Ectodermal cell (in vitro differentiated cells): Measurements from ENCODE around the gene PTCD1.
A peak's percentile ranks its signal among the peaks of the same experiment; 100 is the strongest.

ENCODE experiments used
- H3K27ac ChIP-seq: 2 replicates; pipeline ENCODE4 v1.7.0; 2013; ENCODE audit warnings: mild to moderate bottlenecking, low read depth, low read length; ENCODE audit not compliant: insufficient read depth, poor library complexity, severe bottlenecking
- H3K27me3 ChIP-seq: 2 replicates; pipeline ENCODE4 v1.7.0; 2013; ENCODE audit warnings: mild to moderate bottlenecking, low read length; ENCODE audit not compliant: insufficient read depth, control insufficient read depth, poor library complexity, severe bottlenecking
- H3K36me3 ChIP-seq: one replicate; pipeline ENCODE4 v1.7.0; 2013; ENCODE audit warnings: low read length; ENCODE audit not compliant: control insufficient read depth, insufficient read depth
- H3K4me1 ChIP-seq: one replicate; pipeline ENCODE4 v1.7.0; 2013; ENCODE audit warnings: low read length; ENCODE audit not compliant: control insufficient read depth, insufficient read depth
- H3K4me3 ChIP-seq: 2 replicates; pipeline ENCODE4 v1.7.0; 2013; ENCODE audit warnings: low read depth, low read length, control low read depth; ENCODE audit not compliant: insufficient read depth
- H3K9me3 ChIP-seq: 2 replicates; pipeline ENCODE4 v1.7.0; 2013; ENCODE audit warnings: mild to moderate bottlenecking, low read length, moderate library complexity; ENCODE audit not compliant: control insufficient read depth
- WGBS, 2 experiments: methylation state at CpG; one replicate each; pipeline ENCODE4 v1.1.7; 2013; ENCODE audit warnings: missing lambda C conversion rate in 2 of 2; 5-methylcytosine and 5-hydroxymethylcytosine counted together

Gene PTCD1

DNA sequence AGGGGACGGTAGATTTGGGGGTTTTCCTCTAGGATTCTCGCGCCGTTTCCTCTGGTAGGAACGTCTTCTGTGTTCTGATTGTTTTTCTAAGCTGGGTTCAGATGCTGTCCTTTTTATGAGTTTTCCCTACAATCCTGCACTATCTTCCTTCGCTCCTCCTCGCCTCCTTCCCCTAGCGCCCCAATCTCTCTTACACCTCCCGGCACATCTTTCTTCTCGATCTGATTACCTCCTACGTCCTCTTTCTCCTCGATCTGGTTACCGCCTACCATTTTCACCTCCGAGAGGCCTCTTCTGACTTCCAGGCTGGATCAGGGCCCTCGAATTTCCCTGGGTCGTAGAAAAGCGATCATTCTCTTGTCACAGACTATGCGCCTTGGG is 29.4 kb downstream of the PTCD1 start:
- Histone ChIP-seq H3K36me3 (peaks cover 29% of the 10 kb centered on the region), H3K9me3 (no peaks in the 10 kb centered on the region), H3K27me3 (no peaks in the 10 kb centered on the region), H3K27ac (peak overlapping the region; percentile 100), H3K4me3 (peak overlapping the region; percentile 96), H3K4me1 (peaks cover 8% of the 10 kb centered on the region)
- 1% methylated on average over 18 of the region's 18 CpGs for WGBS, 2 experiments

DNA sequence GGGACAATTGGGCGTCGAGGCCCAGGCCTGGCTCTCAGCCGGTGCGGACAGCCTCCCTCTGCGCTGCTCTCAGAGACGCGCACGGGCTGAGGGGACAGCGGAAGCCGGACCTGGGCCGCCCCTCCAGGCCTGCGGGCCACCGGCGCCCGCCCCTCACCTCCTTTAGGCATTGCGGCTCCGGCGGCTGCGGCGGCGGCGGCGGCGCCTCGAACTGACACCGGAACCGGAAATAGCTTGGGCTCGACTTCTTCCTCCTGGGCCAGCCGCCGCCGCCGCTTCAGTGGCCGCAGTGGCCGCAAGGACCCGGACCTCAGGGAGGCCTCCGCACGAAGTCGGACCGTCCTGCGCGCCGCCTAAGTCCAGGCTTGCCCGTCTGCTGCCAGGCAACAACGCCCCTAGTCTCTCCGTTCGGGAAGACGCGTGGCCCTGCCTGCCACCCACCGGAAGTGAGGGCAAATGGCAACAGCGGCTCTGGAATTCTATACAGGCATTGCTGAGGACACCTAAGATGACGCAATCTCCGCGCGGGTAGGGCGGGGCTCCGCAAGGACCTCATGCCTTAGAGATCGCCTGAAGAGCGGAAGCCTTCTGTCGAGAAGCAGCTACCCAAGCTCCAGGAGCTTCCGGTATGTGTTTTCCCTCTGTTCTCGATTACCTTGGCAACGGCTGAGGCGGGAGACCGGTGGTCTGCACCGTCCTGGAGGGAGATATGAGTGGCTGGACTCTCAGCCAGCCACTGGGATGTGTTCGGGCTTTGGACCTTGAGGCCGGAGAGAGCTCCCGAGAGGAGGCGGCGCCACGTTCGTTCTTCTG is 30.0 kb downstream of the PTCD1 start, which contains the start of the genes BUD31 and PDAP1:
Gene BUD31 (plus strand): TSS at position 591 of the 813 bp plus-strand sequence. CDS start 2,124 bp downstream, outside the sequence.
Gene PDAP1 (minus strand): TSS at position 219 of the 813 bp plus-strand sequence. CDS start 49 bp downstream, at position 170.
- WGBS, 2 experiments, result 0% methylated on average over 72 of the region's 72 CpGs
- Histone ChIP-seq H3K36me3 (peaks cover 30% of the 10 kb centered on the region), H3K4me3 (peak within 1 kb of the TSS; percentile 96), H3K9me3 (no peaks in the 10 kb centered on the region), H3K4me1 (peaks cover 8% of the 10 kb centered on the region), H3K27ac (peak within 1 kb of the TSS; percentile 100), H3K27me3 (no peaks in the 10 kb centered on the region)

DNA sequence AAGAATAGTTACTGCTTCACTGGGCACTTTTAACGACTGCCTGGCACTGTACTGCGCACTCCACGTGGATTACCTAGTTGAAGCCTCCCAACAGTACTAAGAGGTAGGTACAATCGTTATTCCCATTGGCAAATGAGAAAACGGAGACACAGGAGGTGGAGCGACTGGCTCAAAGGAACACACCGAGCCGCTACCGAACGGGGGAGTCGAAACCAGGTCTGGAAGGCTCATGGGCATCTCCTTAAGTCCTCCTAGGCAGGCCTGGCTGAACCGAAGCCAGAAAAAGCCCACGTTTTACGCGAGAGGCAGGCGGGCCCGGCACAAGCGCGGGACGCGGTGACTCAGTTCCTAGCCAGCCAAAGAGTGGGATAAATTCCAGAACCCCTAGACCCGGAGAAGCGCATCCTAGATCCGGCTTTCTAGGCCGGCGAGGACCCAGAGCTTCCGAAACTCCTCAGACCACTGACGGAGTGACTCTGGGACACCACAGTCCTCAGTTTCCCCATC is 30.7 kb downstream of the PTCD1 start:
- H3K27me3 ChIP-seq, result no peaks in the 10 kb centered on the region
- H3K9me3 ChIP-seq, result no peaks in the 10 kb centered on the region
- H3K4me1 ChIP-seq, result peaks cover 8% of the 10 kb centered on the region
- 1% methylated on average over 28 of the region's 28 CpGs for WGBS, 2 experiments
- H3K4me3 ChIP-seq, result peak overlapping the region; percentile 96
- H3K27ac ChIP-seq, result peak overlapping the region; percentile 100
- H3K36me3 ChIP-seq, result peaks cover 28% of the 10 kb centered on the region

DNA sequence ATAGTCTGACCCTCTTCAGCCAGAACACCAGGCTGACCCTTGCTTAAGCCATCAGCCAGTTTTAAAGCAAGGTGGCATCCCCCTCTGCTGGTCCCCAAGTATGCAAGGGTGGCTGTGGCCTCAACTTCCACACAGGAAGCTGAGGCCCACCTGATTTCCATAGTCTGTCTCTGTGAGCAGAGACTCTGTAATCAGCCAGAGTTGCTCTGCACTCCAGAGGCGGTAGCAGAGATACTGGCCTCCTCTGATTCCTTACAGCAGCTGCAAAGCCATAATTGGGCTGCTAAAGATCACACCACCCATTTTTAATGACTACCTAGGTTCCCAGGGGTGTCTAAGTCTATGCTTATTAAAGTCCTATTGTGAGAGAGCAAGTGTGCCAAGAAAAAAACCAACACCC is 32.0 kb downstream of the PTCD1 start:
- no peak overlapping the region for H3K4me3 ChIP-seq
- H3K36me3 ChIP-seq, result peaks cover 28% of the 10 kb centered on the region
- 89 to 96% methylated on average over 1 of the region's 1 CpG for WGBS, 2 experiments
- no peak overlapping the region for H3K27ac ChIP-seq
- no peaks in the 10 kb centered on the region for H3K27me3 ChIP-seq
- no peaks in the 10 kb centered on the region for H3K9me3 ChIP-seq
- H3K4me1 ChIP-seq, result peaks cover 8% of the 10 kb centered on the region

DNA sequence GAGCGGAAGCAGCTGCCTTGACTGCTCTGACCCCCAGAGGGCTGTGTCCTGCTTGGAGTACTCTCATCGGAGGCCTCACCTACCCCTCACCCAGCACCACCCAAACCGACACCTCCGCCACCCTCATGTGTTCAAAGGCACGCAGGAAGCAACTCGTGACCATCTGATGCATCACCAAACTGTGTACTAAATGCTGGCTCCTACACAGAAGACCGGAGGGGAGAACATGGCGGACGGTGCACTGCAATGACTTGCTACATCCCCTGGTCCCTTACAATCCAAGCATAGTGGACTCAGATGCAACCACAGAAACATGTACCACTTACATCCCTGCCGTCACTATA is 33.6 kb downstream of the PTCD1 start:
- WGBS, 2 experiments, result 93 to 95% methylated on average over 10 of the region's 10 CpGs
- H3K27me3 ChIP-seq, result no peaks in the 10 kb centered on the region
- H3K27ac ChIP-seq, result no peak overlapping the region
- no peaks in the 10 kb centered on the region for H3K9me3 ChIP-seq
- no peak overlapping the region for H3K4me3 ChIP-seq
- peaks cover 34% of the 10 kb centered on the region for H3K36me3 ChIP-seq
- peaks cover 8% of the 10 kb centered on the region for H3K4me1 ChIP-seq

DNA sequence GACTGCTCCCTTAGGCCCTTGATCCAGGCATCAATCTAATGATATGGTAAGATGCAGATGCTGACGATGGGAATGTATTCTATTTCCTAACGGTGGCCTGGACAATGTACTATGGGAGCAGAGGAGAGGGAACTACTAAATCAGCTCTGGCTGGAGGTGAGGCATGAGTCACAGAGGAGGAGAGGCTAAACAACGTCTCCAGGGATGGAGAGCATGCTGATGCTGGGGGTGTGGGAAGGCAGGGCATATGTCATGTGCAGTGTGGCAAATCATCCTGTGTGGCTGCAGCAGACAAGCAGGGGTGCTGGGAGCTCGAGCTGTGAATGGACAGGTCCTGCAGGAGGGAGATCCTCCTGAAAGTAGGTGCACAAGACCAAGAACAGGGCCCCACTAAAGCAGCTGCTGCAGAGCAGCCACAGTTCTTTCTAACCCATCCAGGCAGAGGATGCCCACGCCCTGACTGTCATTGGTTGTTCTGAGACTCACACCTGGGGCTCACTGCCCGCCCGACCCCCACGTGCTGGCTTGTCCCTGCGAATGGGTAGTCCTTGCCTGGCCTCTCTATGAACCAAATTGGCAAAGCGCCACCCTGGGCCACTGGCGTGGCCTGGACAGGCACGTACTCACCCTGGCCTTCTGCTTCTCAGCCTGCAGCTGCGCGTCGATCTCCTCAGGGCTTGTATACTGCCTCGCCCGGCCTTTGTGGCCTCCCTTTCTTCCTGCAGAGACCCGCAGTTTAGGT is 34.2 kb downstream of the PTCD1 start:
- Histone ChIP-seq H3K27ac (no peak overlapping the region), H3K9me3 (no peaks in the 10 kb centered on the region), H3K4me1 (peaks cover 8% of the 10 kb centered on the region), H3K27me3 (no peaks in the 10 kb centered on the region), H3K36me3 (peaks cover 39% of the 10 kb centered on the region), H3K4me3 (no peak overlapping the region)
- WGBS, 2 experiments, result 95% methylated on average over 18 of the region's 18 CpGs

DNA sequence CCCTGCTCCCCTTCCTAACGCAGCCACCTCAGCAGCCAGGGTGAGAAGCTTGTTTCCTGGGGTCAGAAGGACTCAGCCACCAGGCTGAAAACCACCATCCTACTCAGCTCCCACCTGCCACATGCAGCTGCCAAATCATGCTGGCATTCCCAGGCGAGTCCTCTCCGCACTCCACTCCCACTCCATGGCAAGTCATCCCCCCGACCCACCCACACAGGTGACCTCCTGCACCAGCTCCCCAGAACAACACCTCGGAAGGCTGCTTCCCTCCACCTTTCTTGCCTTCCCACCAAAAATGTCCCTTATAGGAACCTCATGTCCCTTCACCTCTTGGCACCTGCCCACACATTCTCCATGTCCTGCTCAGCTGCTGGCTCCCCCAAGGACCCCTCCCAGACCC is 34.8 kb downstream of the PTCD1 start:
- 92 to 96% methylated on average over 5 of the region's 5 CpGs for WGBS, 2 experiments
- no peaks in the 10 kb centered on the region for H3K9me3 ChIP-seq
- H3K27ac ChIP-seq, result no peak overlapping the region
- peaks cover 8% of the 10 kb centered on the region for H3K4me1 ChIP-seq
- H3K36me3 ChIP-seq, result peaks cover 39% of the 10 kb centered on the region
- H3K27me3 ChIP-seq, result no peaks in the 10 kb centered on the region
- H3K4me3 ChIP-seq, result no peak overlapping the region

DNA sequence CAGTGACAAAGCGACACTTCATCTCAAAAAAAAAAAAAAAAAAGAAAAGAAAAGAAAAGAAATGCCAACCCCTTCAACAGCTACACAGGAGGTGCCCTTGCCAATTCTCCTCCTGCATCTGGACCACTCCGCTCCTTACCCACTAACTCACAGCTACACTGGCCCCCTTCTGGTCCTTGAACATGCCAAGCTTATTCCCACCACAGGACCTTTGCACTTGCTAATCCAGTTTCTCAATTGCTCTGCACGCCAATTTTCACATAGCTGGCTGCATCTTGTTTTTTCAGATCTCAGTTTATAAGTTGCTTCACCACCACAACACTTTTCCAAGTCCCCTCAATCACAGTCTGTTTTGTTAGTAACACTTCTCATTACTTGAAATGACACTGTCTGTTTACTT is 35.7 kb downstream of the PTCD1 start:
- no peak overlapping the region for H3K4me3 ChIP-seq
- H3K4me1 ChIP-seq, result peaks cover 8% of the 10 kb centered on the region
- 92 to 98% methylated on average over 3 of the region's 3 CpGs for WGBS, 2 experiments
- peaks cover 39% of the 10 kb centered on the region for H3K36me3 ChIP-seq
- H3K27ac ChIP-seq, result no peak overlapping the region
- H3K9me3 ChIP-seq, result no peaks in the 10 kb centered on the region
- H3K27me3 ChIP-seq, result no peaks in the 10 kb centered on the region

DNA sequence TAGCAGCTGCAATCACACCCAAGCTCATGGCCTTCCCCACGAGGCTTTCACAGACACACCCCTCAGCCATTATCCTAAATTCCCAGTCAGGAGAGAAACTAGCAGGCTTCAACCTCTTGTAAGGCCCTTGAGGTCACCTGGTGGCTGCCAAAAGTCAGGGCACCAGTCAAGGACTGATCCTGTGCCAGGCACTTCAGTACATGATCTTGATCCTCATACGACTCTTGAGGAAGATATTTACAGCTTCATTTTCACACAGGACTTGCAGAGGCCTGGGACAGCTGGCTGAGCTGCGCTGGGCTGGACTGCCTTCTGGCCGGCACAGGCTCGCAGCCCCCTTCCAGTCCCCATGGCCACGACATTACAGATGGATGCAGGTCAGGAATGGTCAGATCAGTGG is 39.0 kb downstream of the PTCD1 start:
- Histone ChIP-seq H3K27ac (no peak overlapping the region), H3K9me3 (no peaks in the 10 kb centered on the region), H3K27me3 (no peaks in the 10 kb centered on the region), H3K4me3 (no peak overlapping the region), H3K36me3 (peaks cover 45% of the 10 kb centered on the region), H3K4me1 (no peaks in the 10 kb centered on the region)
- WGBS, 2 experiments, result 95 to 96% methylated on average over 6 of the region's 6 CpGs

DNA sequence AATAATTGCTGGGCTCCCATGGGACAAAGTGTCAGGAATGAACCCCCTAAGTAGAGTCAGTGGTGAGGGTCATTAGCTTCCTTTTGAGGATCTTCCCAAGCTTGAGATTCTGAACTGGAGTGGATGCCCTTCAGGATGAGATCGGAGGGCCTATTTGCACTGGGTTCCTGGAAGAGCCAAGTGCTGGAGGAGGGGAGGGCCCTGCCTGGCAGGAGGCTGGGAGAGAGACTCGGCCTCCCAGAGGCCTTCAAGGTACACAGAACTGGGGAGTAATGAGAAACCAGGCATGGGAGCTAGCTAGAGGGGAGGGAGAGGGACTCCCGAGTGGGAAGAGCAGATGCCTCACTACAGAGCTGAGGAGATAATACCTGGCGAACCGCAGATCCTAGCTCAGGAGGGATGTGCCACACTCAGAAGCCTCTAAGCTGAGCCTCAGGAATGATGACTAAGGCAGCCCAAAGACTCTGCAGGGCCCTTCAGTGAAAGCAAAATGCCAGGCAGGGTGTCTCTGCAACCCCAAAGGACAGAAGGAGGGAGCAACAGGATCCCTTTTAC is 39.6 kb downstream of the PTCD1 start:
- Histone ChIP-seq H3K4me1 (peaks cover 3% of the 10 kb centered on the region), H3K9me3 (no peaks in the 10 kb centered on the region), H3K27ac (no peak overlapping the region), H3K27me3 (no peaks in the 10 kb centered on the region), H3K4me3 (no peak overlapping the region), H3K36me3 (peaks cover 39% of the 10 kb centered on the region)
- WGBS, 2 experiments, result 92% methylated on average over 5 of the region's 5 CpGs
